VCaP (cell line): ENCODE measurements around the gene ATL2.
"Not testable (repeated sequence)": the region's sequence is repeated elsewhere in the genome, so short reads cannot be mapped to it uniquely, and the experiment has no call there.

Experiments used
- H3K27ac ChIP-seq: fragments of 450-650 bp; 2 replicates; pipeline ENCODE4 v1.5.1; 2017
- CTCF ChIP-seq: fragments of 450-650 bp; conservative IDR thresholded peaks from 2 replicates; pipeline ENCODE4 v1.5.1; 2017; ENCODE audit warnings: mild to moderate bottlenecking, moderate library complexity

The ATL2 gene

GRCh38 chr2:38416296-38417036, 39.4 kb upstream of the ATL2 start:
- TF ChIP-seq CTCF: no peak
- H3K27ac ChIP-seq: no peak overlapping the region

GRCh38 chr2:38415728-38416291, 38.7 kb upstream of the ATL2 start:
- no peak for TF ChIP-seq CTCF
- H3K27ac ChIP-seq: no peak overlapping the region

GRCh38 chr2:38415023-38415422, 38.0 kb upstream of the ATL2 start:
- no peak overlapping the region for H3K27ac ChIP-seq
- no peak for TF ChIP-seq CTCF

GRCh38 chr2:38412235-38412871, 35.3 kb upstream of the ATL2 start:
- not testable (repeated sequence) for H3K27ac ChIP-seq

- H3K27ac ChIP-seq: no peak overlapping the region
- TF ChIP-seq CTCF: no peak
Observed at GRCh38 chr2:38409156-38410102, 32.4 kb upstream of the ATL2 start.

GRCh38 chr2:38407111-38407682, 30.1 kb upstream of the ATL2 start:
- H3K27ac ChIP-seq: no peak overlapping the region

More at GRCh38 chr2:38407111-38407682, 30.1 kb upstream of the ATL2 start:
- no peak for TF ChIP-seq CTCF
